SK-N-SH (cell line): ENCODE results near the gene HOXA6.

Experiments
- RAD21 ChIP-seq: IDR thresholded peaks from 2 replicates; pipeline ENCODE4 v1.6.1; 2012; ENCODE audit warnings: mild to moderate bottlenecking, low read length
- SMC3 ChIP-seq: IDR thresholded peaks from 2 replicates; pipeline ENCODE4 v1.6.1; 2012; ENCODE audit warnings: low read depth, low read length, improper control_type of control experiment
- TF ChIP-seq, protein P1 (sequence below): fragments of 200-600 bp; sonication (generic); IDR thresholded peaks from 2 replicates; pipeline ENCODE4 v1.6.1; 2017; ENCODE audit warnings: antibody characterized with exemption, mild to moderate bottlenecking, moderate library complexity
- TF ChIP-seq, protein P2 (sequence below): IDR thresholded peaks from 2 replicates; pipeline ENCODE4 v1.4.0; 2012; ENCODE audit warnings: low read depth, borderline replicate concordance

DNA sequence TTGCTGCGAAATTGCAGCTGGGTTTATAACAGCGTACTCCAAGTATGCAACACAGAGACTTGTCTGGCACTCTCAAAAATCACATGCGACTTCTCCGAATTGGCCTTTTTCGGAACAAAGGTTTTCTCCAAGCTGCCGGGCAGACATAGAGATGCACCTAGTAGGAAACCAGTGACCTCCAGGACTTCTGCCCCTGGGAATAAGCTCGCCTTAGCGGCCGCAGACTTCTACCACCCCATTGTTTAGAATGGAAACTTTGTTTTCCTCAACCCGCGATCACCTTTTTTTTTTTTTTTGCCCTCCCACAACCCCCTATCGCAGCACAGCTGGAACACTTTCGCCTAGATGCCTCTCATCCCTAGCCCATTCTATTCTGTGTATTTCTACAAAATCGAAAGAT is 31.5 kb upstream of the HOXA6 start:
- TF ChIP-seq RAD21 (no peak), SMC3 (no peak)
- TF ChIP-seq, protein P1, sequence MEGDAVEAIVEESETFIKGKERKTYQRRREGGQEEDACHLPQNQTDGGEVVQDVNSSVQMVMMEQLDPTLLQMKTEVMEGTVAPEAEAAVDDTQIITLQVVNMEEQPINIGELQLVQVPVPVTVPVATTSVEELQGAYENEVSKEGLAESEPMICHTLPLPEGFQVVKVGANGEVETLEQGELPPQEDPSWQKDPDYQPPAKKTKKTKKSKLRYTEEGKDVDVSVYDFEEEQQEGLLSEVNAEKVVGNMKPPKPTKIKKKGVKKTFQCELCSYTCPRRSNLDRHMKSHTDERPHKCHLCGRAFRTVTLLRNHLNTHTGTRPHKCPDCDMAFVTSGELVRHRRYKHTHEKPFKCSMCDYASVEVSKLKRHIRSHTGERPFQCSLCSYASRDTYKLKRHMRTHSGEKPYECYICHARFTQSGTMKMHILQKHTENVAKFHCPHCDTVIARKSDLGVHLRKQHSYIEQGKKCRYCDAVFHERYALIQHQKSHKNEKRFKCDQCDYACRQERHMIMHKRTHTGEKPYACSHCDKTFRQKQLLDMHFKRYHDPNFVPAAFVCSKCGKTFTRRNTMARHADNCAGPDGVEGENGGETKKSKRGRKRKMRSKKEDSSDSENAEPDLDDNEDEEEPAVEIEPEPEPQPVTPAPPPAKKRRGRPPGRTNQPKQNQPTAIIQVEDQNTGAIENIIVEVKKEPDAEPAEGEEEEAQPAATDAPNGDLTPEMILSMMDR = no peak
- TF ChIP-seq, protein P2, sequence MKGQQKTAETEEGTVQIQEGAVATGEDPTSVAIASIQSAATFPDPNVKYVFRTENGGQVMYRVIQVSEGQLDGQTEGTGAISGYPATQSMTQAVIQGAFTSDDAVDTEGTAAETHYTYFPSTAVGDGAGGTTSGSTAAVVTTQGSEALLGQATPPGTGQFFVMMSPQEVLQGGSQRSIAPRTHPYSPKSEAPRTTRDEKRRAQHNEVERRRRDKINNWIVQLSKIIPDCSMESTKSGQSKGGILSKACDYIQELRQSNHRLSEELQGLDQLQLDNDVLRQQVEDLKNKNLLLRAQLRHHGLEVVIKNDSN = no peak
